ENCODE measurements around the gene GALNTL6. TPM values are rescaled to one million over a fixed set of nuclear protein-coding genes. Genes with fewer than 3 reads are reported as not detected.

The GALNTL6 gene
- total RNA-seq, 2 donors from 2014 or later = 0.19 to 0.20 TPM

GRCh38 chr4:172838111-172838510 lies 1024.9 kb downstream of the GALNTL6 start:
- H3K27ac ChIP-seq = no peak overlapping the region
- no peaks in the 10 kb centered on the region for H3K27me3 ChIP-seq
- H3K36me3 ChIP-seq = no peaks in the 10 kb centered on the region
- H3K4me1 ChIP-seq = no peaks in the 10 kb centered on the region
- H3K9ac ChIP-seq (ENCODE audit: low read depth in 2 of 2, low read length in 2 of 2) = no peak overlapping the region
- no peak for TF ChIP-seq CTCF (IDR thresholded peaks at IDR 0.05)
- no peak overlapping the region for H3K4me3 ChIP-seq
- intact Hi-C loops (cut with DNase I) = loop anchor here (10.0 kb wide), 1 partner anchor 993 kb away; no protein-coding TSS in a partner anchor
- no peaks in the 10 kb centered on the region for H3K9me3 ChIP-seq
- DNase-seq = no peak

GRCh38 chr4:172838943-172839342 lies 1025.7 kb downstream of the GALNTL6 start:
- no peaks in the 10 kb centered on the region for H3K4me1 ChIP-seq
- no peaks in the 10 kb centered on the region for H3K9me3 ChIP-seq
- no peak for DNase-seq
- H3K9ac ChIP-seq (ENCODE audit: low read depth in 2 of 2, low read length in 2 of 2) = no peak overlapping the region
- intact Hi-C loops (cut with DNase I) = loop anchor here (10.0 kb wide), 1 partner anchor 994 kb away; no protein-coding TSS in a partner anchor
- no peak overlapping the region for H3K27ac ChIP-seq
- no peaks in the 10 kb centered on the region for H3K27me3 ChIP-seq
- no peaks in the 10 kb centered on the region for H3K36me3 ChIP-seq
- no peak overlapping the region for H3K4me3 ChIP-seq
- TF ChIP-seq CTCF (IDR thresholded peaks at IDR 0.05) = no peak

- intact Hi-C loops (cut with DNase I) = no loop called here
- no peaks in the 10 kb centered on the region for H3K36me3 ChIP-seq
- TF ChIP-seq CTCF (IDR thresholded peaks at IDR 0.05) = no peak
- H3K9ac ChIP-seq (ENCODE audit: low read depth in 2 of 2, low read length in 2 of 2) = no peak overlapping the region
- no peak overlapping the region for H3K4me3 ChIP-seq
- DNase-seq = no peak
- no peaks in the 10 kb centered on the region for H3K4me1 ChIP-seq
- no peaks in the 10 kb centered on the region for H3K9me3 ChIP-seq
- H3K27me3 ChIP-seq = no peaks in the 10 kb centered on the region
- no peak overlapping the region for H3K27ac ChIP-seq
Measured at GRCh38 chr4:172842779-172843178, 1029.6 kb downstream of the GALNTL6 start.

GRCh38 chr4:172843192-172843591 lies 1030.0 kb downstream of the GALNTL6 start:
- no peak for TF ChIP-seq CTCF (IDR thresholded peaks at IDR 0.05)
- no peaks in the 10 kb centered on the region for H3K36me3 ChIP-seq

GRCh38 chr4:172844556-172844955 lies 1031.4 kb downstream of the GALNTL6 start:
- H3K9me3 ChIP-seq = no peaks in the 10 kb centered on the region
- H3K36me3 ChIP-seq = no peaks in the 10 kb centered on the region
- no peak overlapping the region for H3K9ac ChIP-seq (ENCODE audit: low read depth in 2 of 2, low read length in 2 of 2)
- no peak for DNase-seq
- H3K4me1 ChIP-seq = no peaks in the 10 kb centered on the region
- intact Hi-C loops (cut with DNase I) = no loop called here
- no peaks in the 10 kb centered on the region for H3K27me3 ChIP-seq
- no peak overlapping the region for H3K4me3 ChIP-seq
- no peak for TF ChIP-seq CTCF (IDR thresholded peaks at IDR 0.05)
- H3K27ac ChIP-seq = no peak overlapping the region

More at GRCh38 chr4:172843192-172843591, 1030.0 kb downstream of the GALNTL6 start:
- H3K27ac ChIP-seq = no peak overlapping the region
- H3K9ac ChIP-seq (ENCODE audit: low read depth in 2 of 2, low read length in 2 of 2) = no peak overlapping the region
- H3K4me3 ChIP-seq = no peak overlapping the region
- H3K27me3 ChIP-seq = no peaks in the 10 kb centered on the region
- intact Hi-C loops (cut with DNase I) = no loop called here
- H3K9me3 ChIP-seq = no peaks in the 10 kb centered on the region
- DNase-seq = no peak
- H3K4me1 ChIP-seq = no peaks in the 10 kb centered on the region
